HG03060 (cell line): ENCODE measurements around the gene VPS35.

Experiments used
- ATAC-seq: cut with Tn5 transposase; IDR thresholded peaks from one replicate; pipeline ENCODE4 v1.9.1; 2021; ENCODE audit warnings: low read depth, moderate number of reproducible peaks; ENCODE audit not compliant: unreplicated experiment

Gene VPS35

GRCh38 chr16:46688654-46689364 is at the start of gene VPS35:
Gene VPS35, minus strand, starts transcription at chr16:46689178. Its CDS starts 45 bp downstream, at chr16:46689133.
- ATAC-seq = peak; percentile 79

- ATAC-seq = no peak
These were observed 48.7 kb upstream of the VPS35 start for GRCh38 chr16:46737621-46738214.

GRCh38 chr16:46736695-46737094 is 47.7 kb upstream of the VPS35 start:
- ATAC-seq = no peak

GRCh38 chr16:46733319-46733830 is 44.4 kb upstream of the VPS35 start:
- ATAC-seq = no peak

GRCh38 chr16:46732561-46732960 is 43.6 kb upstream of the VPS35 start:
- no peak for ATAC-seq

GRCh38 chr16:46731691-46732555 is 42.9 kb upstream of the VPS35 start:
- no peak for ATAC-seq

- ATAC-seq = no peak
These were observed 42.1 kb upstream of the VPS35 start for GRCh38 chr16:46730801-46731690.

- no peak for ATAC-seq
These were observed 41.1 kb upstream of the VPS35 start for GRCh38 chr16:46730126-46730525.

- ATAC-seq = no peak
These were observed 40.5 kb upstream of the VPS35 start for GRCh38 chr16:46729326-46729995.

GRCh38 chr16:46728806-46729205 is 39.8 kb upstream of the VPS35 start:
- ATAC-seq = no peak

- ATAC-seq = no peak
These were observed 38.7 kb upstream of the VPS35 start for GRCh38 chr16:46727630-46728029.

- ATAC-seq = no peak
These were observed 38.2 kb upstream of the VPS35 start for GRCh38 chr16:46727184-46727583.

GRCh38 chr16:46721885-46722284 is 32.9 kb upstream of the VPS35 start:
- no peak for ATAC-seq

- ATAC-seq = no peak
These were observed 31.6 kb upstream of the VPS35 start for GRCh38 chr16:46720619-46721018.

- no peak for ATAC-seq
These were observed 30.6 kb upstream of the VPS35 start for GRCh38 chr16:46719528-46719927.

- no peak for ATAC-seq
These were observed 29.2 kb upstream of the VPS35 start for GRCh38 chr16:46718214-46718613.

GRCh38 chr16:46717692-46718091 is 28.7 kb upstream of the VPS35 start:
- no peak for ATAC-seq

- no peak for ATAC-seq
These were observed 26.9 kb upstream of the VPS35 start for GRCh38 chr16:46715769-46716305.

GRCh38 chr16:46714797-46715591 is 26.0 kb upstream of the VPS35 start:
- no peak for ATAC-seq
